ENCODE data around the gene ZNF425.

Gene ZNF425

DNA sequence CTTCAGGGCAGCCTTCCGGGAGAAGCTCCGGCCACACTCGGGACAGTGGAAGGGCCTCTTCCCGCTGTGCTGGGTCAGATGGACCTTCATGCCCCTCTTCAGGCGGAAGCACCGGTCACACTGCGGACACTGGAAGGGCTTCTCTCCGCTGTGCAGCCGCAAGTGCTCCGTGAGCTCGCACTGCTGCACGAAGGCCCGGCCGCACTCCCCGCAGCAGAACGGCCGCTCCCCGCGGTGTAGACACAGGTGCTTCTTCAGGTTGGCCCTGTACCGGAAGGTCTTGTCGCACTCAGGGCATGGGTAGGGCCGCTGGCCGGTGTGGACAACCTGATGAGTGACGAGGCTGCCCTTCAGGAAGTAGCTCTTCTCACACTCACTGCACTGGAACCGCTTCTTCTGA is 21.4 kb downstream of the ZNF425 start:
- H3K4me3 ChIP-seq (ENCODE audit: low read depth, low read length) = no peak overlapping the region
- in situ Hi-C loops (cut with HindIII; ENCODE audit: low sequenced_read_pairs) = no loop called here
- no peak for DNase-seq (ENCODE audit: low read depth, low spot score)
- no peak for TF ChIP-seq CTCF (IDR thresholded peaks at IDR 0.05; ENCODE audit: low read depth, low read length)

GRCh38 chr7:149104214-149104613 is 21.9 kb downstream of the ZNF425 start:
- no peak for TF ChIP-seq CTCF (IDR thresholded peaks at IDR 0.05; ENCODE audit: low read depth, low read length)
- DNase-seq (ENCODE audit: low read depth, low spot score) = no peak
- in situ Hi-C loops (cut with HindIII; ENCODE audit: low sequenced_read_pairs) = no loop called here
- H3K4me3 ChIP-seq (ENCODE audit: low read depth, low read length) = no peak overlapping the region

DNA sequence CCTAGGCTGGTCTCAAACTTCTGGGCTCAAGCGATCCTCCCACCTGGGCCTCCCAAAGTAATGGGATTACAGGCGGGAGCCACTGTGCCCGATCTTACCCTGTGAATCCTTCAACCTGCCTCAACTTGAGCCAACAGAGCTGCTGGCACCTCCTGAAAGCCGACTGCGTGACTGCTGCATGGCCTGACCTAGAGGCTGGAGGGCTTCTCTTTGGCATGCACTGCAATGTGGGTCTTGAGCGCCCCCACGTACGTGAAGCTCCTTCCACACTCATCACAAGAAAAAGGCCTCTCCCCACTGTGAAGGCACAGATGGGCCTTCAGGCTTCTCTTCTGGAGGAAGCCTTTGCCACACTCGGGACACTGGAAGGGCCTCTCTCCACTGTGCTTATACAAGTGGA is 22.7 kb downstream of the ZNF425 start:
- no peak for DNase-seq (ENCODE audit: low read depth, low spot score)
- in situ Hi-C loops (cut with HindIII; ENCODE audit: low sequenced_read_pairs) = no loop called here
- no peak for TF ChIP-seq CTCF (IDR thresholded peaks at IDR 0.05; ENCODE audit: low read depth, low read length)
- H3K4me3 ChIP-seq (ENCODE audit: low read depth, low read length) = no peak overlapping the region

DNA sequence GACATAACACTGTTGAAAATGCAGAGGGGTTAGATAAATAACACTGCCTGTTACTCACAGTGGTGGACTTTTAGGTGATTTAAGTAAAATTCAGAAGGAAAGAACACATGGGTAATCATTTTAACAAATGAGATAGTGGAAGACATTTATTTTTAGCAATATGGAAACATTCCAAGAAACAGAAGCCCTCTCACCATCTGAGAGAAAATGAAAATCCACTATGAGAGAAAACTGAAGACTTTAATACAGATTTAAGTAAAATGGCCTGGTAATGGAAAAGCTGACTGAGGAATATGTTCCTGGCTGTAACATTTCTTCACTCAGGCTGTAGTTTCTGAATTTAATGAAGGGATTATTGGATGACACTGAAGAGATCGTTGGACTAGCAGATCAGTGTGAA is 23.5 kb downstream of the ZNF425 start:
- in situ Hi-C loops (cut with HindIII; ENCODE audit: low sequenced_read_pairs) = no loop called here
- DNase-seq (ENCODE audit: low read depth, low spot score) = no peak
- H3K4me3 ChIP-seq (ENCODE audit: low read depth, low read length) = no peak overlapping the region
- no peak for TF ChIP-seq CTCF (IDR thresholded peaks at IDR 0.05; ENCODE audit: low read depth, low read length)

DNA sequence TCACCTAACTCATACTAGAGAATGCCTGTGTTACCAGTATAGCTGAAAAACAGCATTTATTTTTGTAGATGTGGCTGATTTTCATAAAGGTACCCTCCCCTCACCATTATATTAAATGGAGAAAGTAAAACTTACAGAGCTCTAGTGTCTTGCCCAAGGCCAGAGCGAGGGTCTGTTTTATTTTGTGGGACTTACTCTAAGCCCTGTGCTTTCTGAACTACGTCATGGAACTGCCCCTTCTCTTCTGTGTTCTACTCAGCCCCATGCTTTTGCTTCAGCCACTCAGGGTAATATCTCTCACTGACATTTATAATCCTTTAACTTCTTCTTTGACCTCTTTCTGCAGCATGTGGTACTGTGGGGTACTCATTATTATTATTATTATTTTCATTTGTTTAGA is 25.3 kb downstream of the ZNF425 start:
- DNase-seq (ENCODE audit: low read depth, low spot score) = no peak
- no peak overlapping the region for H3K4me3 ChIP-seq (ENCODE audit: low read depth, low read length)
- in situ Hi-C loops (cut with HindIII; ENCODE audit: low sequenced_read_pairs) = no loop called here
- no peak for TF ChIP-seq CTCF (IDR thresholded peaks at IDR 0.05; ENCODE audit: low read depth, low read length)

DNA sequence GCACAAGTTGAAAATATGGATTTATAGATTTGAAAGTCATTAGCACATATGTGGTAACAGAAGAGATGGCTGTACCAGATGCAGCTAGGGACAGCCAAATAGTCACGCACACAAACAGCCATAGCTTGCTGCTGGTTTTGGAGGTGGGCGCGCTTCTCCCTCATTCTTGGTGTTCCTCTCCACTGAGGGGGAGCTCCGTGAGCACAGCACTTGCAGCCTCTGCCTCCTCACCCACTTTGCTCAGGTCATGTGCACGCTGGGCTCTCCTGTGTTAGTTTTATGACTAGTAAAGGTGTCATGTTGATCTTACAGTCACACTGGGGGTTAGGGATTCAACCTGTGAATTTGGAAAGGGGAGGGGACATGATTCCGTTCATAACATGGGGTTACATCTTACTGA is 27.1 kb downstream of the ZNF425 start:
- DNase-seq (ENCODE audit: low read depth, low spot score) = no peak
- no peak for TF ChIP-seq CTCF (IDR thresholded peaks at IDR 0.05; ENCODE audit: low read depth, low read length)
- in situ Hi-C loops (cut with HindIII; ENCODE audit: low sequenced_read_pairs) = no loop called here
- H3K4me3 ChIP-seq (ENCODE audit: low read depth, low read length) = no peak overlapping the region

GRCh38 chr7:149097088-149097487 is 29.0 kb downstream of the ZNF425 start:
- no peak for DNase-seq (ENCODE audit: low read depth, low spot score)
- TF ChIP-seq CTCF (IDR thresholded peaks at IDR 0.05; ENCODE audit: low read depth, low read length) = no peak
- in situ Hi-C loops (cut with HindIII; ENCODE audit: low sequenced_read_pairs) = no loop called here
- no peak overlapping the region for H3K4me3 ChIP-seq (ENCODE audit: low read depth, low read length)

Measured in astrocyte of the spinal cord (primary cell).